ENCODE data around the gene PDZD8.

Gene PDZD8

GRCh38 chr10:117272195-117273076, 102.8 kb downstream of the PDZD8 start:
- ATAC-seq (replicated peaks) (no peak), DNase-seq (no peak)
- Mint-ChIP-seq H3K4me3 (no peak overlapping the region), H3K27ac (no peak overlapping the region), H3K9me3 (no peaks in the 10 kb centered on the region), H3K4me1 (no peaks in the 10 kb centered on the region), H3K36me3 (no peaks in the 10 kb centered on the region), H3K27me3 (no peaks in the 10 kb centered on the region)

GRCh38 chr10:117271427-117271826, 103.8 kb downstream of the PDZD8 start:
- Mint-ChIP-seq H3K4me3 (no peak overlapping the region), H3K36me3 (no peaks in the 10 kb centered on the region), H3K27ac (no peak overlapping the region), H3K4me1 (no peaks in the 10 kb centered on the region), H3K27me3 (no peaks in the 10 kb centered on the region), H3K9me3 (no peaks in the 10 kb centered on the region)
- no peak for ATAC-seq (replicated peaks)
- DNase-seq: no peak

GRCh38 chr10:117268907-117269306, 106.3 kb downstream of the PDZD8 start:
- Mint-ChIP-seq H3K27me3 (peaks cover 0 to 8% of the 10 kb centered on the region in 2 donors), H3K9me3 (no peaks in the 10 kb centered on the region), H3K4me1 (no peaks in the 10 kb centered on the region), H3K4me3 (no peak overlapping the region), H3K27ac (no peak overlapping the region), H3K36me3 (no peaks in the 10 kb centered on the region)
- ATAC-seq (replicated peaks) (no peak), DNase-seq (no peak)

- Mint-ChIP-seq H3K4me1 (no peaks in the 10 kb centered on the region), H3K36me3 (no peaks in the 10 kb centered on the region), H3K27me3 (peaks cover 0 to 8% of the 10 kb centered on the region in 2 donors), H3K9me3 (no peaks in the 10 kb centered on the region), H3K27ac (no peak overlapping the region), H3K4me3 (no peak overlapping the region)
- ATAC-seq (replicated peaks): no peak
- DNase-seq: no peak
Measured at GRCh38 chr10:117268258-117268657, 107.0 kb downstream of the PDZD8 start.

- no peak for DNase-seq
- Mint-ChIP-seq H3K4me3 (no peak overlapping the region), H3K4me1 (no peaks in the 10 kb centered on the region), H3K27me3 (peaks cover 4 to 8% of the 10 kb centered on the region in 2 donors), H3K27ac (no peak overlapping the region), H3K36me3 (no peaks in the 10 kb centered on the region), H3K9me3 (no peaks in the 10 kb centered on the region)
- no peak for ATAC-seq (replicated peaks)
Measured at GRCh38 chr10:117266812-117267211, 108.4 kb downstream of the PDZD8 start.

- no peak overlapping the region for H3K27ac Mint-ChIP-seq
- DNase-seq: no peak
- H3K9me3 Mint-ChIP-seq: no peaks in the 10 kb centered on the region
- H3K27me3 Mint-ChIP-seq: peaks cover 9 to 11% of the 10 kb centered on the region in 2 donors
- H3K4me1 Mint-ChIP-seq: no peaks in the 10 kb centered on the region
- no peak for ATAC-seq (replicated peaks)
- no peaks in the 10 kb centered on the region for H3K36me3 Mint-ChIP-seq
- H3K4me3 Mint-ChIP-seq: no peak overlapping the region
Measured at GRCh38 chr10:117266400-117266799, 108.8 kb downstream of the PDZD8 start.

GRCh38 chr10:117264782-117265181, 110.5 kb downstream of the PDZD8 start:
- no peaks in the 10 kb centered on the region for H3K9me3 Mint-ChIP-seq
- no peak overlapping the region for H3K27ac Mint-ChIP-seq
- no peak overlapping the region for H3K4me3 Mint-ChIP-seq
- ATAC-seq (replicated peaks) (no peak), DNase-seq (no peak)
- H3K36me3 Mint-ChIP-seq: no peaks in the 10 kb centered on the region
- peaks cover 22% of the 10 kb centered on the region in 2 donors for H3K27me3 Mint-ChIP-seq
- no peaks in the 10 kb centered on the region for H3K4me1 Mint-ChIP-seq

GRCh38 chr10:117262903-117263293, 112.3 kb downstream of the PDZD8 start:
- Mint-ChIP-seq H3K4me3 (no peak overlapping the region), H3K27me3 (peaks cover 26 to 34% of the 10 kb centered on the region in 2 donors), H3K27ac (no peak overlapping the region), H3K36me3 (no peaks in the 10 kb centered on the region), H3K4me1 (peaks cover 0 to 4% of the 10 kb centered on the region in 2 donors), H3K9me3 (no peaks in the 10 kb centered on the region)
- DNase-seq (no peak), ATAC-seq (replicated peaks) (no peak)

GRCh38 chr10:117262291-117262902, 112.8 kb downstream of the PDZD8 start:
- DNase-seq: no peak

GRCh38 chr10:117261501-117261900, 113.7 kb downstream of the PDZD8 start:
- Mint-ChIP-seq H3K27me3 (peaks cover 26 to 34% of the 10 kb centered on the region in 2 donors), H3K36me3 (no peaks in the 10 kb centered on the region), H3K4me3 (no peak overlapping the region), H3K9me3 (no peaks in the 10 kb centered on the region), H3K4me1 (peaks cover 0 to 4% of the 10 kb centered on the region in 2 donors), H3K27ac (no peak overlapping the region)
- no peak for ATAC-seq (replicated peaks)
- no peak for DNase-seq

More at GRCh38 chr10:117262291-117262902, 112.8 kb downstream of the PDZD8 start:
- Mint-ChIP-seq H3K27ac (no peak overlapping the region), H3K9me3 (no peaks in the 10 kb centered on the region), H3K36me3 (no peaks in the 10 kb centered on the region), H3K4me3 (no peak overlapping the region), H3K27me3 (peaks cover 26 to 34% of the 10 kb centered on the region in 2 donors), H3K4me1 (peaks cover 0 to 4% of the 10 kb centered on the region in 2 donors)
- no peak for ATAC-seq (replicated peaks)

- H3K36me3 Mint-ChIP-seq: no peaks in the 10 kb centered on the region
- H3K4me1 Mint-ChIP-seq: peaks cover 0 to 4% of the 10 kb centered on the region in 2 donors
- DNase-seq (no peak), ATAC-seq (replicated peaks) (no peak)
- no peak overlapping the region for H3K27ac Mint-ChIP-seq
- H3K9me3 Mint-ChIP-seq: no peaks in the 10 kb centered on the region
- H3K4me3 Mint-ChIP-seq: no peak overlapping the region
- H3K27me3 Mint-ChIP-seq: peaks cover 26 to 29% of the 10 kb centered on the region in 2 donors
Measured at GRCh38 chr10:117260084-117260483, 115.2 kb downstream of the PDZD8 start.

- H3K36me3 Mint-ChIP-seq: no peaks in the 10 kb centered on the region
- no peak overlapping the region for H3K27ac Mint-ChIP-seq
- no peaks in the 10 kb centered on the region for H3K9me3 Mint-ChIP-seq
- ATAC-seq (replicated peaks): no peak
- no peak for DNase-seq
- H3K27me3 Mint-ChIP-seq: peaks cover 30 to 31% of the 10 kb centered on the region in 2 donors
- H3K4me1 Mint-ChIP-seq: peaks cover 0 to 4% of the 10 kb centered on the region in 2 donors
- no peak overlapping the region for H3K4me3 Mint-ChIP-seq
Measured at GRCh38 chr10:117259279-117259678, 116.0 kb downstream of the PDZD8 start.

GRCh38 chr10:117257721-117258120, 117.5 kb downstream of the PDZD8 start:
- Mint-ChIP-seq H3K36me3 (no peaks in the 10 kb centered on the region), H3K4me1 (peaks cover 0 to 4% of the 10 kb centered on the region in 2 donors), H3K27ac (no peak overlapping the region), H3K9me3 (no peaks in the 10 kb centered on the region), H3K27me3 (peaks cover 30 to 31% of the 10 kb centered on the region in 2 donors), H3K4me3 (no peak overlapping the region)
- DNase-seq (no peak), ATAC-seq (replicated peaks) (no peak)

GRCh38 chr10:117256910-117257309, 118.3 kb downstream of the PDZD8 start:
- no peak overlapping the region for H3K27ac Mint-ChIP-seq
- ATAC-seq (replicated peaks) (no peak), DNase-seq (no peak)
- H3K4me3 Mint-ChIP-seq: no peak overlapping the region
- peaks cover 27 to 31% of the 10 kb centered on the region in 2 donors for H3K27me3 Mint-ChIP-seq
- peaks cover 0 to 4% of the 10 kb centered on the region in 2 donors for H3K4me1 Mint-ChIP-seq
- no peaks in the 10 kb centered on the region for H3K36me3 Mint-ChIP-seq
- H3K9me3 Mint-ChIP-seq: no peaks in the 10 kb centered on the region
